HG03439 (cell line): ENCODE data around the gene REN.

Experiments used
- ATAC-seq: cut with Tn5 transposase; IDR thresholded peaks from one replicate; pipeline ENCODE4 v1.9.1; 2021; ENCODE audit warnings: mild to moderate bottlenecking, moderate library complexity; ENCODE audit not compliant: unreplicated experiment

The REN gene

GRCh38 chr1:204112876-204113730, 53.0 kb downstream of the REN start:
- no peak for ATAC-seq

- no peak for ATAC-seq
Observed at GRCh38 chr1:204110894-204111633, 55.1 kb downstream of the REN start.

DNA sequence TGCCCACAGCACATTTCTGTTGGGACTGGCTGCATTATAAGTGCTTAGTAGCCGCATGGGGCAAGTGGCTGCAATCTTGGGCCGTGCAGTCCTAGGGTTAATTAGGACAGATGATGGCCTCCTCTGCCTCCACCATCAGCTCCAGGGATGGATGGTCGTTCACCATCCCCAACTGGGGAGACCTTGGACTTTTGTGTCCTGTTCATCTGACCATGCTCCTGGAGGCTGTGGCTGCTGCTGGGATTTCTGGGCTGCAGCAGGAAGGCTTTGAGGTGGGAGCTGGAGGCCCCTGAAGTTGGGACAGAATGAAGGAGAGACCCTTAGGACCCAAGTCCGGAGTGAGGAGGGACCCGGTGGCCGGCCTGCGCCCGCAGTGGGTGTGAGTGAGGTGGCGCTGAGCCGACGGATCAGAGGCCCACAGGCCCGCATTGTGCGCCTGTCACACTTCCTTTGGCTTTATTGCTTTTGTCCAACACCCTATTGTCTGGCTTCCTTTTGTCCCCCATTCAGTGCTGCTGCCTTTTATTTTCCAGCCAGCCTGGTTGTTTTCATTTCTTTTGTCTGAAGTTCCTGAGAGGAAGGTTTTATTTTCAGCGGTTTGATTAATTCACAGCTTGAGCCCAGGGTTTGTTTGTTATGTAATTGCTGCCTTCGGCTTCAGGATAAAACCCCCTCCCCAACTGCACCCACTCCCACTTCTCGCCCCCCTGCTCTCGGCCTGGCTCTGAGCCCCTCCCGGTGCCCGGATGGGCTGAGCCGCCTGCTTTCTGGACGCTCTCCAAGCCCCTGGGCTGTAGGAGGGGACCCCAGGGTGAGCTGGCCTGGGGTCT, 57.6 kb downstream of the REN start:
- no peak for ATAC-seq

DNA sequence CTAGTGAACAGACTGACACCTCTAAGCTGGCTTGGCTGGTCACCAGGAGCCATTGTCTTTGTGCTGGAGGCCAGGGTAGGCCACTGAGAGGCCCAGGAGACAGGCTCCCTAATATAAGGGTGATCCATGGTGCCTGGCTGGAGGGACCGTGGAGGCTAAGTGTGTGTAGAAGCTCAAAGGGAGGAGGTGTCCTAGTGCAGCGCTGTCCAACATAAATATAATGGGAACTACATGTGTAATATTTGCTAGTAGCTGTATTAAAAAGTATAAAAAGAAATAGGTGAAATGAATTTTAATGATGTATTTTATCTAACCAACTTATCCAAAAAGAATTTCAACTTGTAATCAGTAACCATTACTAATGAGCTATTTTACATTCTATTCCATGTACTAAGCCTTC, 58.2 kb downstream of the REN start:
- ATAC-seq, result no peak

GRCh38 chr1:204106825-204107224, 59.3 kb downstream of the REN start:
- no peak for ATAC-seq

GRCh38 chr1:204105131-204105515, 61.0 kb downstream of the REN start:
- no peak for ATAC-seq
